ENCODE results near the gene TBL3.
"Not testable (repeated sequence)": the region's sequence is repeated elsewhere in the genome, so short reads cannot be mapped to it uniquely, and the experiment has no call there.

Gene TBL3

GRCh38 chr16:1971796-1972489 lies at the start of gene TBL3:
Gene TBL3, plus strand, starts transcription at chr16:1972053. Its CDS starts 112 bp downstream, at chr16:1972165.
- DNase-seq (ENCODE audit: low spot score): peak; percentile 95

GRCh38 chr16:1922357-1922756 lies 49.5 kb upstream of the TBL3 start:
- no peak for DNase-seq (ENCODE audit: low spot score)

GRCh38 chr16:1923299-1924034 lies 48.4 kb upstream of the TBL3 start:
- no peak for DNase-seq (ENCODE audit: low spot score)

GRCh38 chr16:1924095-1924494 lies 47.8 kb upstream of the TBL3 start:
- no peak for DNase-seq (ENCODE audit: low spot score)

- DNase-seq (ENCODE audit: low spot score): no peak
Observed at GRCh38 chr16:1926271-1926670, 45.6 kb upstream of the TBL3 start.

- no peak for DNase-seq (ENCODE audit: low spot score)
Observed at GRCh38 chr16:1929105-1929504, 42.7 kb upstream of the TBL3 start.

GRCh38 chr16:1929578-1930337 lies 42.1 kb upstream of the TBL3 start:
- DNase-seq (ENCODE audit: low spot score): peak; percentile 89

GRCh38 chr16:1930338-1930720 lies 41.5 kb upstream of the TBL3 start:
- DNase-seq (ENCODE audit: low spot score): no peak

GRCh38 chr16:1932050-1933028 lies 39.5 kb upstream of the TBL3 start:
- no peak for DNase-seq (ENCODE audit: low spot score)

- DNase-seq (ENCODE audit: low spot score): no peak
Observed at GRCh38 chr16:1933097-1933661, 38.7 kb upstream of the TBL3 start.

- DNase-seq (ENCODE audit: low spot score): no peak
Observed at GRCh38 chr16:1936945-1937479, 34.8 kb upstream of the TBL3 start.

- DNase-seq (ENCODE audit: low spot score): no peak
Observed at GRCh38 chr16:1938316-1938715, 33.5 kb upstream of the TBL3 start.

GRCh38 chr16:1938910-1939309 lies 32.9 kb upstream of the TBL3 start:
- no peak for DNase-seq (ENCODE audit: low spot score)

- DNase-seq (ENCODE audit: low spot score): not testable (repeated sequence)
Observed at GRCh38 chr16:1939833-1940232, 32.0 kb upstream of the TBL3 start.

GRCh38 chr16:1940273-1941161 lies 31.3 kb upstream of the TBL3 start:
- DNase-seq (ENCODE audit: low spot score): no peak

GRCh38 chr16:1941162-1942046 lies 30.4 kb upstream of the TBL3 start:
- DNase-seq (ENCODE audit: low spot score): no peak

- DNase-seq (ENCODE audit: low spot score): no peak
Observed at GRCh38 chr16:1942047-1942809, 29.6 kb upstream of the TBL3 start.
